Gastrocnemius medialis (tissue), 4 donors: ENCODE data around the gene LIN28B.
"Not testable (repeated sequence)": the region's sequence is repeated elsewhere in the genome, so short reads cannot be mapped to it uniquely, and the experiment has no call there.

ENCODE experiments used
- POLR2A ChIP-seq, 2 donors: fragments of 450-650 bp; IDR thresholded peaks; one replicate each; pipeline ENCODE4 v1.6.1; 2017; ENCODE audit warnings: antibody characterized with exemption in 2 of 2, mild to moderate bottlenecking in 2 of 2, moderate library complexity in 2 of 2
- TF ChIP-seq, protein P1 (sequence below), 5 experiments: fragments of 450-650 bp in 3 of 5; fragments of 200-600 bp in 2 of 5; sonication (generic) in 2 of 5; IDR thresholded peaks in 4 of 5; conservative IDR thresholded peaks in 1 of 5; 1 replicate in 4 of 5; 2 replicates in 1 of 5; pipeline ENCODE4 v1.5.1; 2016 to 2019; ENCODE audit warnings: antibody characterized with exemption in 5 of 5, mild to moderate bottlenecking in 3 of 5, moderate library complexity in 3 of 5

DNA sequence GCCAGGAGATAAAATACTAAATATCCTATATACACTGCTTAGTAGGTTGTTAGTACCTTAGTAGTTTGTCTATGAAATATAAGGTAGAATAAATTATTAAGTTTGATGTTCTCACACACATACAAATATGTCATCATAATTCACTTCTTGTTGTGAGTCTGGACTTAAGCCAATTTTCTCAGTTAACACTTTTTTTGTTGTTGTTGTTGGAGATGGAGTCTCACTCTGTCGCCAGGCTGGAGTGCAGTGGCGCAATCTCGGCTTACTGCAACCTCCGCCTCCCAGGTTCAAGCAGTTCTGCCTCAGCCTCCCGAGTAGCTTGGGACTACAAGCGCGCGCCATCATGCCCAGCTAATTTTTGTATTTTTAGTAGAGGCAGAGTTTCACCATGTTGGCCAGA, 119.5 kb downstream of the LIN28B start:
- TF ChIP-seq, protein P1, sequence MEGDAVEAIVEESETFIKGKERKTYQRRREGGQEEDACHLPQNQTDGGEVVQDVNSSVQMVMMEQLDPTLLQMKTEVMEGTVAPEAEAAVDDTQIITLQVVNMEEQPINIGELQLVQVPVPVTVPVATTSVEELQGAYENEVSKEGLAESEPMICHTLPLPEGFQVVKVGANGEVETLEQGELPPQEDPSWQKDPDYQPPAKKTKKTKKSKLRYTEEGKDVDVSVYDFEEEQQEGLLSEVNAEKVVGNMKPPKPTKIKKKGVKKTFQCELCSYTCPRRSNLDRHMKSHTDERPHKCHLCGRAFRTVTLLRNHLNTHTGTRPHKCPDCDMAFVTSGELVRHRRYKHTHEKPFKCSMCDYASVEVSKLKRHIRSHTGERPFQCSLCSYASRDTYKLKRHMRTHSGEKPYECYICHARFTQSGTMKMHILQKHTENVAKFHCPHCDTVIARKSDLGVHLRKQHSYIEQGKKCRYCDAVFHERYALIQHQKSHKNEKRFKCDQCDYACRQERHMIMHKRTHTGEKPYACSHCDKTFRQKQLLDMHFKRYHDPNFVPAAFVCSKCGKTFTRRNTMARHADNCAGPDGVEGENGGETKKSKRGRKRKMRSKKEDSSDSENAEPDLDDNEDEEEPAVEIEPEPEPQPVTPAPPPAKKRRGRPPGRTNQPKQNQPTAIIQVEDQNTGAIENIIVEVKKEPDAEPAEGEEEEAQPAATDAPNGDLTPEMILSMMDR (IDR thresholded peaks at IDR 0.05 in 4 of 5, conservative IDR thresholded peaks at IDR 0.05 in 1 of 5) = not testable (repeated sequence)
- TF ChIP-seq POLR2A (IDR thresholded peaks at IDR 0.05) = not testable (repeated sequence)
